ENCODE measurements around the gene HMX1. TPM values are rescaled to one million over a fixed set of nuclear protein-coding genes. Genes with fewer than 3 reads are reported as not detected.

Gene HMX1
- total RNA-seq, 4 donors from 2014 or later = 0.19 TPM; not detected in 3

DNA sequence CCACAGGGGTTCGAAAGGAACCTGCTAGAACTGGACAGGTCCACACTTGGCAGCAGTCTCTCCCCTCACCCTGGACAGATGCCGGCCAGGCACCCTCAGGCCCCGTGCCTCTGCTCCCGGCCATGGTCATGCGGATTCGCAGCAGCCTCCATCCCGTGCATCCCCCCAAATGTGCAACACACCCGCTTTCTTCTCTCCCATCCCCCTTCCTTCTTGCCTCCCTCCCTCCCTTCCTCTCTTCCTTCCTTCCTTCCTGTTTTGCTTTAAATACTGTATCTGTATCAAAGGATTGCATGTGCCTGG is 35.0 kb upstream of the HMX1 start:
- no peak for DNase-seq
- Histone ChIP-seq H3K9me3 (peaks cover 0 to 9% (median 7%) of the 10 kb centered on the region in 3 donors), H3K4me3 (no peak overlapping the region), H3K36me3 (no peaks in the 10 kb centered on the region), H3K27me3 (peaks cover 0 to 82% (median 0%) of the 10 kb centered on the region in 4 donors), H3K4me1 (no peaks in the 10 kb centered on the region), H3K27ac (no peak overlapping the region)
- 60 to 67% methylated on average over 8 of the region's 8 CpGs for WGBS, 2 donors
- TF ChIP-seq, protein P1, sequence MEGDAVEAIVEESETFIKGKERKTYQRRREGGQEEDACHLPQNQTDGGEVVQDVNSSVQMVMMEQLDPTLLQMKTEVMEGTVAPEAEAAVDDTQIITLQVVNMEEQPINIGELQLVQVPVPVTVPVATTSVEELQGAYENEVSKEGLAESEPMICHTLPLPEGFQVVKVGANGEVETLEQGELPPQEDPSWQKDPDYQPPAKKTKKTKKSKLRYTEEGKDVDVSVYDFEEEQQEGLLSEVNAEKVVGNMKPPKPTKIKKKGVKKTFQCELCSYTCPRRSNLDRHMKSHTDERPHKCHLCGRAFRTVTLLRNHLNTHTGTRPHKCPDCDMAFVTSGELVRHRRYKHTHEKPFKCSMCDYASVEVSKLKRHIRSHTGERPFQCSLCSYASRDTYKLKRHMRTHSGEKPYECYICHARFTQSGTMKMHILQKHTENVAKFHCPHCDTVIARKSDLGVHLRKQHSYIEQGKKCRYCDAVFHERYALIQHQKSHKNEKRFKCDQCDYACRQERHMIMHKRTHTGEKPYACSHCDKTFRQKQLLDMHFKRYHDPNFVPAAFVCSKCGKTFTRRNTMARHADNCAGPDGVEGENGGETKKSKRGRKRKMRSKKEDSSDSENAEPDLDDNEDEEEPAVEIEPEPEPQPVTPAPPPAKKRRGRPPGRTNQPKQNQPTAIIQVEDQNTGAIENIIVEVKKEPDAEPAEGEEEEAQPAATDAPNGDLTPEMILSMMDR (IDR thresholded peaks at IDR 0.05) = no peak
- no peak for TF ChIP-seq POLR2A (IDR thresholded peaks at IDR 0.05)
- intact Hi-C loops (cut with DNase I) = no loop called here

DNA sequence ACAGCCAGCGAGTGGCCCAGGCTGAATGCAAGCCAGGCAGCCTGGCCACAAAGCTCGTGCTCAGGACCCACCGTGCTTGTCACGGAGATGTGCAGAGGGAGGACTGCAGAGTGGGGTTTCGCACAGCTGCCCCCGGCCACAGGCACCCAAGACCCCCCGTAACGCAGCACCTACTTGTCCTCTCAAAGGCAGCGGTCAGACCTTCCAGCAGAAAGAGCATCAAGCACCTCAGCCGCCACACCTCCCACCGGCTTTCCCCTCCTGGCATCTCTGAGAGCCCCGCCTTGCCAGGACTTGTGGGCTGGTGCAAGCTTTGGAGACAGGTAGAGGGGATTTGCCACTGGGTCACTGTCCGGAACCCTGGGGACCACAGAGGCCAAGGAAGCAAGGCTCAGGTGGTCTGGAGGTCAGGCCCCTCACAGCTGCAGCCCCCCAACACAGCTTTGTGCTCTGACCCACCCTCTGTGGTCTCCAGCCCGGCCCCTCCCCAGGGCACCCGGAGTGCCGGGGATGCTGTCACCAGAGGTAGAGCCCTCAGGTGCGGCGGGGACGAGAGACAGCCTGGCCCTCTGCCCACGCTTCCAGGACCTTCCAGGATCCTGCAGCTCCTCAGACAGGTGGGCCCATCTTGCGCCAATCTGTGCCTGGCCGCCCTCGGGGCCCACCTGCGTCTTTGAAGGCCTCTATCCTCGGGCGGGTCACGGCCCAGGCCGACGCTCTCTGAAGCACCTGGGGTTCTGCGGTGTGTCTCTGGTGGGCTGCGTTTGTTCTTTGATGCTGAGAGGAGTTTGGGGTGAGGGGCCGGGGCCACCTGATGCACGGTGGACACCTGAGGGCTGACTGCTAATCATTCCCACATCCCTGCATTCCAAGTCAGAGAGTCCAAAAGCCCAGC is 34.4 kb upstream of the HMX1 start:
- no peaks in the 10 kb centered on the region for H3K36me3 ChIP-seq
- H3K27ac ChIP-seq = no peak overlapping the region
- peaks cover 0 to 15% (median 13%) of the 10 kb centered on the region in 3 donors for H3K9me3 ChIP-seq
- no peak overlapping the region for H3K4me3 ChIP-seq
- intact Hi-C loops (cut with DNase I) = no loop called here
- TF ChIP-seq, protein P1 (IDR thresholded peaks at IDR 0.05) = no peak
- no peak for TF ChIP-seq POLR2A (IDR thresholded peaks at IDR 0.05)
- WGBS, 2 donors = 60 to 88% methylated on average over 1 to 5 of the region's 33 CpGs
- peaks cover 0 to 76% (median 0%) of the 10 kb centered on the region in 4 donors for H3K27me3 ChIP-seq
- no peak for DNase-seq
- H3K4me1 ChIP-seq = no peaks in the 10 kb centered on the region

DNA sequence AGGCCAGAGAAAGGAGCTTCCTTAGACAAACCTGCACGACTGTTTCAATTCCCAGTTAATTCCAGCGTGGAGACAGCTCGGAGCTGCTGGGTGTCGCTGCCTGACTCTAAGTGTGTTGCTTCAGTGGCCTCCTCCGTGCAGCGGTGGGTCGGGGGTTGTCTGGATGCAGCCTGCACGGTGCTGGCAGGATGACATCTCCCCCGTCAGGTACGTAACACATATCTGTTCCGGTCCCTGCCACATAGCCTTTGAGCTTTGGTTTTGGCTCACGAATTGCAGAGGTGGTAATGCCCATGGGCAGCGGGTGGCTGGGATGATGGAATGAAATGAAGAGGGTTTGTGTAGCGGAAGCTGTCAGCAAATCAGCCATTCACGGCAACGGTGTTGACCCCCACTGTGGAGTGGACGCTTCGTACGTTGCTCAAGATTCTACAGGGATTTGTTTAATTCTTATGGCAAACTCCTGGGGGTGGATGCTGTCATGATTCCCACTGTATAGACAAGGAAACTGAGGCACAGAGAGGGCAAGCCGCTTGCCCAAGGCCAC is 33.7 kb upstream of the HMX1 start:
- TF ChIP-seq POLR2A (IDR thresholded peaks at IDR 0.05) = no peak
- TF ChIP-seq, protein P1 (IDR thresholded peaks at IDR 0.05) = no peak
- no peak for DNase-seq
- Histone ChIP-seq H3K4me1 (no peaks in the 10 kb centered on the region), H3K27ac (no peak overlapping the region), H3K4me3 (no peak overlapping the region), H3K27me3 (peaks cover 0 to 76% (median 0%) of the 10 kb centered on the region in 4 donors), H3K9me3 (peaks cover 0 to 22% (median 19%) of the 10 kb centered on the region in 3 donors), H3K36me3 (no peaks in the 10 kb centered on the region)
- WGBS, 2 donors = 69 to 74% methylated on average over 9 to 16 of the region's 20 CpGs
- intact Hi-C loops (cut with DNase I) = no loop called here

DNA sequence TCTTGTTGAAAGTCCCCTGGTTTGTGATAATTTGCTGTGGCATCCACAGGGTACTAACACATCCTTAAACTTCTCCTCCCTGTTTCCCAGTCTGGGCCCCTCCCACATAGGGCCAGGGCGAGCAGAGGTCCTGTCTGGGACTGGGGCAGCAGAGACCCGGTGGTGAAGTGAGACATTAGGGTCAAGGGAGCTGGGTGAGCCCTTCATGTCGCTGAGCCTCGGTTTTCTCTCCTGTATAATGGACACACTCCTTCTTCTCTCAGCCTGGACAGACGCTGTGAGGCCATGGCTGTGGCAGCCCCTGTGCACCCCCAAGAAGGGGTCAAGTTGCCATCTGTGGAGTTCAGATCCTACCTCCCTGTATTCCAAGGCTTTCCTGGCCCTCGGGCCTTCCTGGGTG is 33.0 kb upstream of the HMX1 start:
- H3K27ac ChIP-seq = no peak overlapping the region
- H3K27me3 ChIP-seq = peaks cover 0 to 77% (median 0%) of the 10 kb centered on the region in 4 donors
- intact Hi-C loops (cut with DNase I) = no loop called here
- H3K4me3 ChIP-seq = no peak overlapping the region
- no peak for DNase-seq
- no peaks in the 10 kb centered on the region for H3K36me3 ChIP-seq
- WGBS, 2 donors = 63 to 73% methylated on average over 3 to 4 of the region's 6 CpGs
- no peaks in the 10 kb centered on the region for H3K4me1 ChIP-seq
- peaks cover 0 to 27% (median 19%) of the 10 kb centered on the region in 3 donors for H3K9me3 ChIP-seq
- no peak for TF ChIP-seq POLR2A (IDR thresholded peaks at IDR 0.05)
- TF ChIP-seq, protein P1 (IDR thresholded peaks at IDR 0.05) = no peak

DNA sequence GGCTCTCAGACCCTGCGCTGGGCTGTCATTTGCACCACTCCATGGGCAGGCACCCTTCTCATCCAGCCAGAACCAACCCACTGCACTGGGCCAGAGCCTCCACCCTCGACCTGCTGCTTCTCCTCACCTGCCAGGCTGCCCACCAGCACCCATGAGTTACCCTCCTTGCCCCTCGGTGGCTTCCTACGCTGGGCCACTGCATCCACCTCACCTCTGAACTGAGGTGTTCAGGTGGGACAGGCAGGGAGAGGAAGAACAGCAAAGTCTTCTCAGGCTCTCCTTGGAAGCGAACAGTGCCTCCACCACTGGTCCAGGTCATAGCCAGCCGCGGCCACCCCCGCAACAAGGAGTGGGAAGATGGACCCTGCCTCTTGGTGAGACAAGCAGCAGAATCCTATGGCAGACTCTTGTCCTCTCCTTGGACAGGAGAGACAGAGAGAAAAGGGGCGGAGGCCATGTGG is 32.4 kb upstream of the HMX1 start:
- no peaks in the 10 kb centered on the region for H3K4me1 ChIP-seq
- intact Hi-C loops (cut with DNase I) = no loop called here
- H3K27me3 ChIP-seq = peaks cover 0 to 79% (median 0%) of the 10 kb centered on the region in 4 donors

More for the DNA sequence above, 32.4 kb upstream of the HMX1 start:
- DNase-seq = no peak
- 72 to 87% methylated on average over 3 to 4 of the region's 9 CpGs for WGBS, 2 donors
- peaks cover 0 to 30% (median 19%) of the 10 kb centered on the region in 3 donors for H3K9me3 ChIP-seq
- H3K27ac ChIP-seq = no peak overlapping the region
- no peak for TF ChIP-seq POLR2A (IDR thresholded peaks at IDR 0.05)
- TF ChIP-seq, protein P1 (IDR thresholded peaks at IDR 0.05) = no peak
- no peak overlapping the region for H3K4me3 ChIP-seq
- no peaks in the 10 kb centered on the region for H3K36me3 ChIP-seq
